ENCODE measurements around the gene ASGR1.
A peak's percentile ranks its signal among the peaks of the same experiment; 100 is the strongest.
"Not testable (repeated sequence)": the region's sequence is repeated elsewhere in the genome, so short reads cannot be mapped to it uniquely, and the experiment has no call there.

Gene ASGR1

GRCh38 chr17:7128160-7128559, 51.0 kb downstream of the ASGR1 start:
- Histone ChIP-seq H3K27ac (ENCODE audit: poor library complexity, severe bottlenecking) (no peak overlapping the region), H3K9me3 (ENCODE audit: severe bottlenecking) (no peaks in the 10 kb centered on the region), H3K4me1 (ENCODE audit: insufficient read depth, poor library complexity, severe bottlenecking) (no peaks in the 10 kb centered on the region), H3K4me3 (ENCODE audit: severe bottlenecking) (no peak overlapping the region), H3K27me3 (ENCODE audit: insufficient read depth, poor library complexity, severe bottlenecking) (no peaks in the 10 kb centered on the region), H3K36me3 (ENCODE audit: low read depth) (no peaks in the 10 kb centered on the region)
- ATAC-seq (ENCODE audit: low read depth) (no peak), DNase-seq (ENCODE audit: low spot score) (no peak)
- TF ChIP-seq CTCF (IDR thresholded peaks at IDR 0.05; ENCODE audit: poor library complexity, severe bottlenecking), result no peak

GRCh38 chr17:7127501-7127900, 51.7 kb downstream of the ASGR1 start:
- H3K4me1 ChIP-seq (ENCODE audit: insufficient read depth, poor library complexity, severe bottlenecking); ATAC-seq (ENCODE audit: low read depth); H3K27ac ChIP-seq (ENCODE audit: poor library complexity, severe bottlenecking); H3K9me3 ChIP-seq (ENCODE audit: severe bottlenecking); H3K4me3 ChIP-seq (ENCODE audit: severe bottlenecking); DNase-seq (ENCODE audit: low spot score); H3K27me3 ChIP-seq (ENCODE audit: insufficient read depth, poor library complexity, severe bottlenecking); H3K36me3 ChIP-seq (ENCODE audit: low read depth): not testable (repeated sequence)

- H3K27me3 ChIP-seq (ENCODE audit: insufficient read depth, poor library complexity, severe bottlenecking), result not testable (repeated sequence)
Observed at GRCh38 chr17:7126386-7126785, 52.8 kb downstream of the ASGR1 start.

GRCh38 chr17:7124923-7125322, 54.2 kb downstream of the ASGR1 start:
- H3K27ac ChIP-seq (ENCODE audit: poor library complexity, severe bottlenecking), result no peak overlapping the region
- no peak for TF ChIP-seq CTCF (IDR thresholded peaks at IDR 0.05; ENCODE audit: poor library complexity, severe bottlenecking)
- H3K4me1 ChIP-seq (ENCODE audit: insufficient read depth, poor library complexity, severe bottlenecking), result no peaks in the 10 kb centered on the region
- H3K27me3 ChIP-seq (ENCODE audit: insufficient read depth, poor library complexity, severe bottlenecking), result peaks cover 2% of the 10 kb centered on the region
- H3K36me3 ChIP-seq (ENCODE audit: low read depth), result no peaks in the 10 kb centered on the region
- H3K4me3 ChIP-seq (ENCODE audit: severe bottlenecking), result no peak overlapping the region
- DNase-seq (ENCODE audit: low spot score) (no peak), ATAC-seq (ENCODE audit: low read depth) (no peak)
- H3K9me3 ChIP-seq (ENCODE audit: severe bottlenecking), result no peaks in the 10 kb centered on the region

More at GRCh38 chr17:7126386-7126785, 52.8 kb downstream of the ASGR1 start:
- not testable (repeated sequence) for DNase-seq (ENCODE audit: low spot score); H3K4me1 ChIP-seq (ENCODE audit: insufficient read depth, poor library complexity, severe bottlenecking); H3K4me3 ChIP-seq (ENCODE audit: severe bottlenecking); H3K27ac ChIP-seq (ENCODE audit: poor library complexity, severe bottlenecking); H3K36me3 ChIP-seq (ENCODE audit: low read depth); ATAC-seq (ENCODE audit: low read depth); H3K9me3 ChIP-seq (ENCODE audit: severe bottlenecking)
- peak; percentile 6 for TF ChIP-seq CTCF (IDR thresholded peaks at IDR 0.05; ENCODE audit: poor library complexity, severe bottlenecking)

- Histone ChIP-seq H3K27ac (ENCODE audit: poor library complexity, severe bottlenecking) (no peak overlapping the region), H3K4me3 (ENCODE audit: severe bottlenecking) (no peak overlapping the region), H3K27me3 (ENCODE audit: insufficient read depth, poor library complexity, severe bottlenecking) (peaks cover 4% of the 10 kb centered on the region), H3K9me3 (ENCODE audit: severe bottlenecking) (no peaks in the 10 kb centered on the region), H3K4me1 (ENCODE audit: insufficient read depth, poor library complexity, severe bottlenecking) (no peaks in the 10 kb centered on the region), H3K36me3 (ENCODE audit: low read depth) (no peaks in the 10 kb centered on the region)
- ATAC-seq (ENCODE audit: low read depth) (no peak), DNase-seq (ENCODE audit: low spot score) (no peak)
- no peak for TF ChIP-seq CTCF (IDR thresholded peaks at IDR 0.05; ENCODE audit: poor library complexity, severe bottlenecking)
Observed at GRCh38 chr17:7123844-7124243, 55.3 kb downstream of the ASGR1 start.

Measured in RWPE2 (cell line).